Forelimb muscle (tissue), 1 donor: ENCODE data around the gene CDH22. TPM values are rescaled to one million over a fixed set of nuclear protein-coding genes. Genes with fewer than 3 reads are reported as not detected.

Source experiments
- DNase-seq: peaks from one replicate; pipeline ENCODE4 v3.0.0-alpha.2; 2013; ENCODE audit warnings: low read depth
- polyA plus RNA-seq: library from polyadenylated mRNA; unstranded; fragments of 120-200 nt; gene quantifications from one replicate; pipeline ENCODE4 v1.2.1, GENCODE V29; 2013; ENCODE audit not compliant: insufficient read length

Gene CDH22
- polyA plus RNA-seq, 1 donor, result 0.18 TPM

DNA sequence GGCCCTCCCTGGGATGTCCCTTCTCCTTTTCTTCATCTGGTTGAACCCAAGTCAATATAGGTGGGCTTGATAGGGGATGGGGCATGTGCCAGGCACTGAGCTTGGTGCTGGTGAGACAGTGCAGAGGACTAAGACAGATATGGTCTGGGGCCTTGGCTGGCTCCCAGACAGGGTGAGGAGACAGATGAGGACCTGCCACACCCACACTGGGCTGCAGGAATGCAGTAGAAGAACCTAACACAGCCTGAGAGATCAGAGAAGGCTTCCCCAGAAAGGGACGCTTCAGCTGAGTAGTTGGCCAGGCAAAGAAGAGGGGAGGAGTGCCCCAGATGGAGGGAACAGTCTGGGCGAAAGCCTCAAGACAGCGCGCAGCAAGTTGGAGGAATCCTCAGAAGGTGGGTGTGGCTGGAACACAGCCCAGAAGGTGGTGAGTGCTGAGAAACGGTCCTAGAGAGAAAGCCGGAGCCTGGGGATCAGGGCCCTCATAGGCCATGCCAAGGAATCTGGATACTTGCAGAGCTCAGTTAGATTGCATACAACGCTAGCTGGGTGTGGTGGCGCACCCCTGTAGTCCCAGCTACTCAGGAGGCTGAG, 163.8 kb downstream of the CDH22 start:
- DNase-seq, result no peak

- DNase-seq, result no peak
Measured at GRCh38 chr20:46142124-46142523, 166.2 kb downstream of the CDH22 start.

DNA sequence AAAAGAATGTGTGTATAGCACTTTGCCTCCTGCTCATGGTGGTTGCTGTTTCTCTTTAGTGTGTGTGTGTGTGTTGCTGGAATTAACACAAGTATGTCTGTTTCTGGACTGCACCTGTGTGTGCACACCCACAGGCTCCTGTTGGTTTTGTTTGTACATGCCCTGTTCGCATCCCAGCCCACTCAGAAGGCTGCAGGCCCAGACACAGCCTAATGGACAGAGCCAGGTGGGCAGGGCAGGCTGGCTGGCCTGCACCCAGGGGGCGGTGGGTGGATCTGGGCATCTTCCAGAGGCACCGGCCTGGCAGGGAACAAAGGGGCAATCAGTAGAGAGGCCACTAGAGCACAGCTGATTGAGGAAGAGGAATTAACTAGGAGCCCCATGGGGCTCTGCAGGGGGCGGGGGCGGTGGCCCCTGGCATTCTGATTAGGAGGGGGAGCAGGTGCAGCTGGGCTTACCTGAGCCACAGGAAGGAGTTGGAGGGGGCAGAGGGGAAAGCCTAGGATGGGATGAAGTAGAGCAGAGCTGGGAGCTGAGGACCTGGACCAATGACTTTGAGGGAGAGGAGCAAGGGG, 168.3 kb downstream of the CDH22 start:
- no peak for DNase-seq

- DNase-seq, result no peak
Measured at GRCh38 chr20:46139266-46139889, 168.9 kb downstream of the CDH22 start.

GRCh38 chr20:46137816-46138215, 170.5 kb downstream of the CDH22 start:
- DNase-seq, result no peak

- DNase-seq, result no peak
Measured at GRCh38 chr20:46135856-46136633, 172.3 kb downstream of the CDH22 start.

DNA sequence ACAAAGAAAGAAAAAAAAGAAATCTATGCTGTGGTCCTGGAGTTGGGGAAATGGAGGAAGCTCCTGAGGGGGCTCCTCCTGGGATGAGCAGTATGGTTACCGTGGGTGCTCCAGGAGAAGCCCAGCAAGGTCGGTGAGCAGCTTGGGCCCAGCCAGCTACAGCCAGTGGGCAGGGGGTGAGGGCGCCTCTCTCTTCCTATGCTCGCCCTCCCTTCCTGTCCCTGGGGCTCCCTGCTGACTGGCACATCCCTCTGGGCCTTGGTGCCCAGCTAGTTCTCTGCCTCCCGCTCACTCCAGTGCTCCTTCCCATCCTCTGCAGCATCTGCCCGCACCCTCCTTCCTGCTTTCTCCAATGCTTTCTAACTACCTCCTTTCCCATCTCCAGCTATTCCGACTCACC, 173.6 kb downstream of the CDH22 start:
- no peak for DNase-seq

- no peak for DNase-seq
Measured at GRCh38 chr20:46133886-46134654, 174.2 kb downstream of the CDH22 start.

GRCh38 chr20:46132705-46133120, 175.6 kb downstream of the CDH22 start:
- no peak for DNase-seq

DNA sequence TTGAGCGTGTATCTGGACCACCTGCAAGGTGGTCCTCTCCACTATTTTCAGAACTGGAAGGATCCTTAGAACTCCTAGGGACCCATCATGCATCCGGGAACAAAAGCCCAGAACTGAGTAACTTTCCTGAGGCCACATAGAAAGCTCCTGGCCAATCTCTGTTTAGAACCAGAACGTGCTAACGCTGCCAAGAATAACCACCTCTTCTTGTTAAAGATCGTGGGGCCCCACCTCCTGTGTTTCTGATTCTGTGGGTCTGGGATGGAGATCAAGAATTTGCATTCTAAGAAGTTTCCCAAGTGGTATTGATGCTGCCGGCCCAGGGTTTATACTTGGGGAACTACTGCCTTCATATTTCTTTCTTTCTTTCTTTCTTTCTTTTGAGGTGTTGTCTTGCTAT, 176.9 kb downstream of the CDH22 start:
- DNase-seq, result no peak

GRCh38 chr20:46130534-46130933, 177.8 kb downstream of the CDH22 start:
- no peak for DNase-seq

GRCh38 chr20:46129955-46130481, 178.3 kb downstream of the CDH22 start:
- no peak for DNase-seq

DNA sequence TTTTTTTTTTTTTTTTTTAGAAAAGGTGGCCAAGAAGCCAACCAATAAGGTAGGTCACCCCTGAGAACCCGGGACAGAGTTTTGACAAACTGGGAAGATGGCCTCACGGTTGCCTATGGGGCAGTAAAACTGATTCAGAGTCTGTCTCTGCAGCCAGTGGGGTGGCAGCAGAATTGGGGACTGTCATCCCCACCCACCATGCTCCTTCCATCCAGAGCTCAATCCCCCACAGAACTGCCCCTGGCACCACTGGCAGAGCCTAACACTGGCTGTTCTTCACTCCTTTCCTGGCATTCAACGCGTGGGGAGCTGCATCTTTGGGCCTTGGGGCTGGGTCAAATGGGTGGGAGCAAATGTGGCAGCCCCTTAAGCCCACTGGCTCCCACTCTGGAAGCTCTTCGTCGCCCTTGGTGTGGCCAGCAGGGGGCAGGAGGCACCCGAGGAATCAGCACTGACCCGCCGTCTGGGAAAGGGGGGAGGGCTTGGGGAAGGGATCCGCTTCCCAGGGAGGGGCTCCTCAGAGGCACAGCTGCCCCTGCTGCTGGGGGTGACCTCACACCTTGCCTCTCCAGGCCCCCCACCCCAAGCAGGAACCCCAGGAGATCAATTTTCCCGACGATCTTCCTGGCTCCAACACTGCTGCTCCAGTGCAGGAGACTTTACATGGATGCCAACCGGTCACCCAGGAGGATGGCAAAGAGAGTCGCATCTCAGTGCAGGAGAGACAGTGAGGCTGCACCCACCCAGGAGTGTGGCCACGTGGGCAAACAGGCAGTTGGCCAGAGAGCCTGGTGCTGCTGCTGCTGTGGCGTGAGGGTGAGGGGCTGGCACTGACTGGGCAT, 179.8 kb downstream of the CDH22 start:
- no peak for DNase-seq

DNA sequence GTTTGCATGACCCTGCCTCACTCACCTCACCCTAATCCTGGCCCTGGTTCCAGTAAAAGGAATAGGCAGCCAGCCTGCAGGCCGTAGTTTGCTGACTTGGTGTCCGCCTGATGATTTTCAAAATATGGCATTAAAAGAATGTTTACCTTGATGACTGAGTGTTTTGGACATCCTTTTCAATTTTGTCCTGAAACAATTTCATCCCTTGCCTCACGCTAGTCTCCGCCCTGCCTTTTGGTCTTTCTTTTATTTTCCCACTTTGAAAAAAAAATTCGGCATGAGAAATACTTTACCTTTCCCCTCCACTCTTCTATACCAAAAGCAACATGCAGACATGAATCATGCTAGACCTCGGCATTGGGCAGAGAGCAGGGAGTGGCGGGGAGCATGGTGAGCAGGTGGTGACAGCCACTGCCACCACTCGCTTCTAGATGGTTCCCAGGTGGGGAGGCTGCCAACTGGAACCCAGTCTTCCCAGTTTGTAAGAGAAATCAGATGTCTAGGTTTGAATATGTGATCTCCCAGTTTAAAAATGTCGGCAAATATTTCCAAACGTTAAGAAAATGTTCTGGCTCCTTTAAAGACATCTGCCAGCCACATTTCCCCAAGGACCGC, 180.8 kb downstream of the CDH22 start:
- no peak for DNase-seq

GRCh38 chr20:46126440-46127056, 181.8 kb downstream of the CDH22 start:
- no peak for DNase-seq

Other genes starting within 250 kb of the CDH22 start
- 29.0 TPM for gene NCOA5, start 218.5 kb downstream of the CDH22 start, polyA plus RNA-seq
- gene CD40, start 190.2 kb downstream of the CDH22 start, polyA plus RNA-seq, result 7.4 TPM
- gene ELMO2, start 98.1 kb upstream of the CDH22 start, polyA plus RNA-seq, result 36.6 TPM
- gene ZNF334, start 205.1 kb upstream of the CDH22 start, polyA plus RNA-seq, result 11.2 TPM
- not detected for gene OCSTAMP, start 242.2 kb upstream of the CDH22 start, polyA plus RNA-seq